Stimulated activated CD8-positive, alpha-beta memory T cell treated with anti-CD3 and anti-CD28 coated beads, Interleukin-12 subunit alpha, Interleukin-12 subunit beta, amount 100 ng/mL, for 1 hour (primary cell): ENCODE measurements around the gene PARVB.
"Not testable (repeated sequence)": the region's sequence is repeated elsewhere in the genome, so short reads cannot be mapped to it uniquely, and the experiment has no call there.

ENCODE experiments used
- DNase-seq: peaks from one replicate; pipeline ENCODE4 v3.0.0-alpha.2; 2020; ENCODE audit warnings: low read depth

The PARVB gene

DNA sequence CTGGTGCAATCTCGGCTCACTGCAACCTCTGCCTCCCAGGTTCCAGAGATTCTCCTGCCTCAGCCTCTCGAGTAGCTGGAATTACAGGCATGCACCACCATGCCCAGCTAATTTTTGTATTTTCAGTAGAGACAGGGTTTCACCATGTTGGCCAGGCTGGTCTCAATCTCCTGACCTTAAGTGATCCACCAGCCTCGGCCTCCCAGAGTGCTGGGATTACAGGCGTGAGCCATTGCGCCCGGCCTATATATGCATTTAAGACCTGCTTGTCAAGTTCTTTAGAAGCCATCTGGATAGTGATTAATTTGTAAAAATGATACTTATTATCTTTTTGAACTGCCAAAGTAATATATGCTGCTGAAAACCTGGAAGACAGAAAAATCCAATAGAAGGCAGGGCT, 86.6 kb downstream of the PARVB start:
- DNase-seq = not testable (repeated sequence)

DNA sequence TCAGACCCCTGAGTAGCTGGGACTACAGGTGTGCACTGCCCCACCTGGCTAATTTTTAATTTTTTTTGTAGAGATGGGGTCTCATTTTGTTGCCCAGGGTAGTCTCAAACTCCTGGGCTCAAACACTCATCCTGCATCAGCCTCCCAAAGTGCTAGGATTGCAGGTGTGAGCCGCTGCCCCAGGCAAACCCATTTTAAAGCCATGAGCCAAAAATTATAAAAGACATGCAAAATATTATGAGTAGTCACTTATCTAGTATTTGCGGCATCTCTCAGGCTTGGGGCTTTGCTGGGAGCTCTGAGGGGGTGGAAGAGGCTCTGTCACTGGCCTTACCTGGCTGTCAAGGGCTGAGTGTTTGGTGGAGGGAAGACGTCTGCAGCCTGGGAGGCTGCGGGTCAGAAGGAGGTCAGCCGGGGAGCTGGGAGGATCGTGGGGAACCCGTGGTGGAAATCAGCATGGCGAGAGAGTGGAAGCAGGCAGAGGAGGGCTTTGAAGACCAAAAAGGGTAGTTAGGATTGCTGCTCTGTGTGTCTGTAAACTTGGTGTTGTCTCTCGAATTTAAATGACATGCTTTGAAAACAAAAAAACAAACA, 87.6 kb downstream of the PARVB start:
- DNase-seq = no peak

DNA sequence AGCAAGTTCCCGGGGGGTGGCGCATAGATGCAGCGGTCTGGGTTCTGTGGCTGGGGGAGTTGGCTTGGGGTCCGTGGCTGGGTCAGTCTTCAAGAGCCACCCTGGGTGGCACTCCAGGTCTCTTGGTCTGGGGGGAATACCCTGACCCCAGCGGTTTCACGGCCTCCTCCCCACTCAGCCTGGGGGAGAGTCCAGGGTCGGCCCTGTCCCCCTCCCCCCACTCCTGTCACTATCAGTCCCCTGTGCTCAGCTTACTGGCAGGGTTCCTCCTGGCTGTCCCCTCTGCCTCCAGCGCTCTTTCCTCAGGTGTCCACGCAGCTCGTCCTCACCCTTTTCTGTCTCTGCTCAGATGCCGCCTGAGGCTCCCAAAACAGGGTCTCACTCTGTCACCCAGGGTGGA, 88.1 kb downstream of the PARVB start:
- DNase-seq = no peak

DNA sequence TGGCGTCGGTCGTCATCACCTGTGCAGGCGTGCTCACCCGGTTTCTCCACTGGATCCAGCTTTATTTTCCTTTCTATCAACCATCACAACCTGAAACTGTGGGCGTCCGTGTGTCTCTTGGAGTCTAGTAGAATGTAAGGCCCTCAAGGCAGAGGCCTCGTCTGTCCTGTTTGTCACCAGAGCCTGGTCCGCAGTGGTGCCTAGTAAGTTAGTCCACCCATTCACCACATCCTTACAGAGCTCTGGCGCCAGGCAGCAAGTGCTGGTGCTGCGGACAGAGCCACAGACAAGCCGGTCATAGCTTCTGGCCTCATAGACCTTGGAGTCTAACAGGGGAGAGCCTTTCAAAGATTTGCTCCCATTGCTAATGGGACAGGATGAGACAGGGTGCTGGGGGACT, 92.2 kb downstream of the PARVB start:
- DNase-seq = no peak

DNA sequence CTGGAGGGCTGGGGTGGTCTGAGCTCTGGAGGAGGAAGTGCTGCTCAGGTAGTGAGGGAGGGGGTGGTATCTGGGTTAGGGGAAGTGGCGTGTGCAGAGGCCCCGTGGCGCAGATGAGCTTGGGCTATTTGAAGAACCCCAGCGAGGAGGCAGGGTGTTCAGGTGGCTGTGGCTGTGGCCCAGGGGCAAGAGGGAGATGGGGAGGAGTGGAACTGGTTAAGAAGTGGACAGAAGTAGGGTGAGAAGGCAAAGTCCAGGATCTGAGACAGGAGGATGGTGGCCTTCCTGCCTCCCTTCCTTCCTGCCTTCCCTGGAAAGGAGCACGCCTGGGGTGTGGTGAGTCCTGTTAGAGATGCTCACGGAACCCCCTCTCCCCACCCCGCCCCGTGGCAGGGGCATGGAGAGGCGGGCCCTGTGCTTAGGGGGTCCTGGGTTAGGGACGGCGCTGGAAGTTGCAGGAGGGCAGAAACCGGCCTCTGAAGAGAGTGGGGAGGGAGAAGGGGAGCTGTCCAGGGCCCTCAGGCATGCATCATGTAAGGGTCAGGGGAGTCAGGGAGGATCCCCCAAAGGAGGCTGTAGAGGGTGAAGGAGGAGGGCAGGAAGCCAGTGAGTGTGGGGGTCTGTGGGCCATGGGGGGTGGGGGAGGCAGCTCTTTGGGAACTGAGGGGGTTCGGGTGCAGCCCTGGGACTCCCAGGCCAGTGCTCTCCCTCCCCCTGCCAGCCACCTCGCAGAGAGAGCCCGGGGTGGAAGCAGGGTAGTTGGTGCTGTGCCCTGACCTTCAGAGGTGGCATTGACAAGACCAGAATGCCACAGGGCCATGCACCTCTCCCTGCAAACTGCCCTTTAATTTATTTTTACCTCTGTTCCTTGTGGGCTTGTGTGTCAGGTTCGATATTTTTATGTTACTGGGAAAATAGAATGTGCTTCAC, 92.9 kb downstream of the PARVB start:
- DNase-seq = no peak

DNA sequence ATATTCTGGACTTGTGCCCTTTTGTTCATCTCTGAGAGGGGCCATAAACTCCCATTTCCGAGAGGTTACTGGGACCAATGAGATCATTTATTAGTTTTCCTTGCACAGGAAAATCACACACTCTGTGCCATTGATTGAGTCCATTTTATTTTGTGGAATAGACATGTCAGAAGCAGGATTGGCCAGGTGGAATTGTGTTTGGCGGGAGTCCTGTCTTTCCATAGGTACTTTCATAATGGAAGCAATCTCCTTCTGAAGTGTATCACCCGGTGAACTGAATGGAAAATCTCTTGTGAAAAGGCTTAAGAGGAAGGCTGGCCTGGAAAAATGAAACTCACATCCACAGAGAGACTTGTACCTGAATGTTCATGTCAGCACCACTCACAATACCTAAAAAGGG, 93.6 kb downstream of the PARVB start:
- no peak for DNase-seq

DNA sequence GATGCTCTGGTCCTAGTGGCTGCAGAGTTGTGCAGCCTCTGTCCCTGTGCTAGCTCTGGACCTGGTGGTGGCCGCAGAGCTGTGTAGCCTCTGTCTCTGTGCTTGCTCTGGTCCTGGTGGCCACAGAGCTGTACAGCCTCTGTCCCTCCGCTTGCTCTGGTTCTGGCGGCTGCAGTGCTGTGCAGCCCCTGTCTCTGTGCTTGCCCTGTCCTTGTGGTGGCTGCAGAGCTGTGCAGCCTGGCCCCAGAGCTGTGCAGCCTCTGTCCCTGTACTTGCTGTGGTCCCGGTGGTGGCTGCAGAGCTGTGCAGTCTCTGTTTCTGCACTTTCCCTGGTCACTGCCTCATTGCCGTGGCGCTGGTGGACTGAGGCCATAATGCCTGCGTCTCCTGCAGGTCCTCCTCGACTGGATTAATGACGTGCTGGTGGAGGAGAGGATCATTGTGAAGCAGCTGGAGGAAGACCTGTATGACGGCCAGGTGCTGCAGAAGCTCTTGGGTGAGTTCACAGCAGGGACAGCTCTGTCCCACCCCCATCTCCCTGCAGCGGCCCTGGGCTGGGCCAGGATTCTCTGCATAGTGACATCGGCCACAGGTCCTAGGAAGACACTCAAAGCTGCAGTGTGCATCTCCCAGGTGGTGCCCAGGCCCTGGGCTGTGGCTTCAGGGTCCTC, 94.7 kb downstream of the PARVB start:
- no peak for DNase-seq

DNA sequence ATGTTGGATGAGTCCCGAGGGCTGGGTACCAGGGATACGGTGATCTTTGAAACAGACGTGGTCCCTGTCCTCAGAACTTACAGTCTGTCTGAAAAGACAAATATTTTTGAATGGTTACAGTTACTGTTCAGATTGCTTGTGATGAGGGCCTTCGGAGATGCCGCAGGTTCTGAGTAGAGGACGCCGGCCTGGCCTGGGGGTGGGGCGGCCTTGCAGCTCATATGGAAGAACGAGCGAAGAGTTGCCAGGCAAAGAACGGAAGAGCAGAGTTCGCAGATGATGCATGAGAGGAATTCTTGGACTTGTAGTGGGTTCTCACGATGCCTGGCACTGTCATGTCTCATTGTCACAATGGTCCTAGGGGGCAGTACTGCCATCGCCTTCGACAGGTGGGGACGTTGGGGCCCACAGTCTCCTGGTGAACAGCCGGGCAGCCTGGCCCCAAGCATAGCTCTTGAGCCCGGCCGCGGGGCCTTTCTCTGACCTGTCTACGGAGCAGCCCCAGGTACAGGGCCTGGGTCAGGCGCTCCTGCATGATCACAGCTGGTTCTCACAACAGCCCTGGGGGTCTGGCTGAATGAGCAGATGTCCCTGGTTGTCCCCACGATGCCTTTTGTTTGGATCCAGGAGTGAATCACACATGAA, 95.7 kb downstream of the PARVB start:
- DNase-seq = no peak

DNA sequence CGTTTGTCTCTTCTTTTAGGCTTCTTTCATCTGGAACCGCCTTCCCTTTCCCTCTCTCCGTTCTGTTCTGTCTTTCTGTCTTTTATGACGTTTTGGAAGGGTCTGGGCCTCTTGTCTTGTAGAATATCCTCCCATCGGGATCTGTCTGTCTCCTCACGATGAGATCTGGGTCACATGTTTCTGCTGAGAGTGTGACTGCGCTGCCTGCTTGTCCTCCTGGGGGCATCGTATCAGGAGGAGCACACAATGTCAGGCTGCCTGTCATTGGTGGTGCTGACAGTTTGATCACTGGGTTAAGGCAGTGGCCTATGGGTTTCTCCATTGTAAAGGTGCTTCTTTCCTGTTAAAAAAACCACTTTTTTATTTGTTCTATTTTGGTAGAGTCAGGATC, 96.2 kb downstream of the PARVB start:
- no peak for DNase-seq

DNA sequence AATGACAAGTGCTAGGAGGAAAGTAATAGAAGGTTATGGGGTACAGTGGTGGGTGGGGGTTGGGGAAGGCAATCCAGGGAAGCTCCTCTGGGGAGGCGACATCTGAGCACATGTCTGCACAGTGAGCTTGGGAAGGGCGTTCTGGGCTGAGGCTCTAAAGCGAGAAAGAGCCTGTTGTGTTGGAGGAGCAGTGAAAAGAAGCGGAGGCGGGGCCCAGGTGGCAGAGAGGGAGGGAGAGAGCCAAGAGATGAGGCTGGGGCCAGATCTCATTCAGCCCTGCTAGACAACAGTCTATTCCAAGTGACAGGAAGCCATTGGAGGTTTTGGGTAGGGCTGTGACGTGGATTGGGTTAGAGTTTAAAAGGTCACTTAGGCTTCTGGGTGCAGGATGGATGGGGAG, 101.3 kb downstream of the PARVB start:
- DNase-seq = no peak

DNA sequence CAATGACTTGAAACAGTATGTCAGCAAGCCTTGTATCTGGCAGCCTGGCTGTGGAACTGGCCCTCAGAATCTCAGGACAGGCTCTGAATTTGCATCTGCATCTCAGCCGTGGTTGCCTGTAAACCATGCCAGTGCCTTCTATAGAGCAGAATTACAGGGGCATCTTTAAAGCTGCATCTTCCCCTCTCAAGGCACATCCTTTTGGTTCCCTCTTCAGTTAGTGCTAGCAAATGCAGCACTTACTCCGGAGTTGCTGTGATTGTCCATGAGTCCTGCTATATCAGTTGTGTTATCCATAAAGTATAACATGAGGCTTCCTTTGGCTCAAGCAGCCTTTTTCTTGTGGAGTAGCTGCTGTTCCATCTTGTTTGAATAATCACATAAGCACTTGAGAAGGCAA, 102.7 kb downstream of the PARVB start:
- DNase-seq = no peak

DNA sequence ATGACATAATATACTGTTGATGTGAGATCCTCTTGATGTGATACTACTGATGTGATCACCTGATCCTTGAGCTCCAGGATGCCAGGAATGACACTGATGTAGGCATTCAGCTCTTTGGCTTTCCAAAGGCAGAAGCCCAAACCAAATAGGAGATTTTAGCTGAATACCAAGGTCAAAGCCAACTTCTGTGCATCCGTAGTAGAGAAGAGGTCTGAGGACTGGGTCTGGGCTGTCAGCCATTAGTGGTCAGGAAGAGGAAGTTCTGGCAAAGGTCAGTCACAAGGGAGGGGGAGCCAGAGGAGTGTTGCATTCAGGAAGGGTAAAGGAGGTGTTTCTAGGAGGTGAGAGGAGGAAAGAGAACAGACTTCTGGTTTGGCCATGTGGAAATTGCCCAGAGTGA, 103.3 kb downstream of the PARVB start:
- no peak for DNase-seq

DNA sequence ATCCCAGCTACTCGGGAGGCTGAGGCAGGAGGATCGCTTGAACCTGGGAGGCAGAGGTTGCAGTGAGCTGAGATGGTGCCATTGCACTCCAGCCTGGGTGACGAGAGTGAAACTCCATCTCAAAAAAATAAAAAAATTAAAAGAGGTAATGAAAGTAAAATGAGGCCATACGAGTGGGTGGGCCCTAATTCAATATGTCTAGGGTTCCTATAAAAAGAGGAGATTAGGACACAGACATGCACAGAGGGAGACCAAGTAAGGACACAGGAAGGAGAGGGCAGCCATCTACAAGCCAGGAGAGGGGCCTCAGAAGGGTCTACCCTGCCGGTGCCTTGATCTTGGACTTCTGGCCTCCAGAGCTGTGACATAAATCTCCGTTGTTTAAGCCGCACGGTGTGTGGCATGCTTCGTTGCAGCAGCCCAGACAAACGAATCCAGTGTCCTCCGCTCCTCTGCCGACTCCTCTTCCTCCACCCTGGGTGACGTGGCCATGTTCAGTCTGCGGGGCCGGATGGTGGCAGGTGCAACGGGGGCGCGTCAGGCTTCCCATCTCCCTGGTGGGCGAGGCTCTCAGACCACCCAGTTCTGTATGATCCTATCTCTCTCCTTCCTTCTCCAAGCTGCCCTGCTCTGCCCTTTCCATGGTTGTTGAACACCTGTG, 105.0 kb downstream of the PARVB start:
- no peak for DNase-seq

DNA sequence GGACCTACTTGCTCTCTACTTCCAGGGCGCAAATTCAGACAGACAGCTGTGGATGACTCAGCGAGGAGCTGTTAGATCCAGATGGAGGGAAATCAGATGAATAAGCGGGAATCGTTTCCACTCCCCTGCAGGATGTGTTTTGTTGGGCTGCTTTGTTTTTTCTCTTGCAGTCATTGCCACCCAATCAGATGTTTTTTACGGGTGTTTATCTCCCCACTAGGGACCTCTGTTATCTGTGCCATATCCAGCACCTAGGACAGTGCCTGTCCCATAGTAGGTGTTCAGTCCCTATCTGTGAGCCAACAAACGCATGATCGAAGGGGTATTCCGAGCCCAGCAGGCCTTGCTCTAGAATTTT, 105.5 kb downstream of the PARVB start:
- no peak for DNase-seq

DNA sequence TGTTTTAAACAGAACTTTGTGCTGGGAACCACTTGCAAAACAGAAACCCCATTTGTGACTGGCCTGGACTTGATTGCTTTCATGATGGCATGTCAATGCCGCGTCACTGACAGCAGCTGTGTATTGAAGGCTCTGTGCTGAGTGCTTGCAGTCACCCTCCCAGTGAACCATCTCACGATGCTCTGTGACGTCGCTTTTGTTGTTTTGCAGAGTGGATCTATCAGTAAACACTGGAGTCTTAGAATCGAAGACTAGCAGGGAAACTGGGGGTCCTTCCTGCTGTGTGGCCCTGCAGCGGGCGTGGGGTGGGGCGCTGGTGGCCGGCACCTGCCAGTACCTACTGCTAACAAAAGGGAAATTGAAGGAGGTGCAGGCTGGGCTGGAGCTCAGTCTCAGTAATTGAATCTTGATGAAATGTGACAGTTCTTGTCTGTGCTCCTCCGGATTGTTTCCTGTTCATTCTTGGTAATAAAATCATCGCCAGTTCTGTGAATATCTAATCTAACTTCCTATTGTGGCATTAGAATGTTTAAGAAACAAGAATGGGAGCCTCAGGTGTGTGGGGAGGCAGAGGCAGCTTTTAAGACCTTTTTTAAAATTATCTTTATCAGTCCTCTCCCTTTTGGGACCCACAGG, 106.1 kb downstream of the PARVB start:
- no peak for DNase-seq

DNA sequence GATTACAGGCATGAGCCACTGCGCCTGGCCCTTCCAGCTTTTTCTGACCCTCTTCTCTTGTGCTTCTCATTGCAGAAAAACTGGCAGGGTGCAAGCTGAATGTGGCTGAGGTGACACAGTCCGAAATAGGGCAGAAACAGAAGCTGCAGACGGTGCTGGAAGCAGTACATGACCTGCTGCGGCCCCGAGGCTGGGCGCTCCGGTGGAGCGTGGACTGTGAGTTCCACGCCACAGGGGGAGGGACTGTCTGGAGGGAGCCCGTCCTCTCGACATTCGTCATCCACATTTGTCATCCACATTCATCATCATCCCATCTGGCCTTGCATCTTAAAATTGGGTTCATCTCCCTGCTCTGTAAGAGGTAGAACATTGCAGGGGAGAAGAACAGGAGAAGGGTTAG, 107.3 kb downstream of the PARVB start:
- no peak for DNase-seq

DNA sequence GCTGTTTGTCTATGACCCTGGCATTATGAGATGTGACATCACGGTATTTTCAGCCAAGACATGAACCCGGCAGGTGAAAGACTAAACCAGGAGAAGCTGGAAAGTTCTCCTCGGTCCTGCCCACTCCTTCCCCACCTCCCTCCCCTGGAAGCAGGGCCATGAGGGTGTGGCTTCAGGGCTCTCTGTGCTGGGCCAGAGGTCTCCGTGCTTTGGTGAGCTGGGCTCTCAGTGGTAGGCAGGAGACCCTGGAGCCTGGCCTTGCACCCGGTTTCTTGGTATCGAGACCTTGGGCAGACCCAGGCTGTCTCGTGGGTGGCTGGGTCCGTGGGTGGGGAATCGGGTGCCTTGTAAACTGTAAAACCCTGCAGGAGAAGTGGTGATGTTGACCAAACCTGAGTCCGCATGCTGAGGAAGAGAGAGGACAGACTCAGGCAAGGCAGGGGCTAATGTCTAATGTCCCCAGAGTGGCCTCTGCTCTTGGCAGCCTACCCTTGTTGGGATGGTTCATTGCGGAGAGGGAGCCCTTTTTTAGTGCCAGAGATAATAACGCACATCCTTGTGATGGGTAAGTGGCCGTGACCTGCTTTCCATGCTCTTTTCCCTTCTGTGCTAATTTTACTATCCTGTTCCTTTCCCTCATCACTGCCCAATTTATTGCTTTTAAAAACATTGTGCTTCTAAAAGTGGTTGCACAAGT, 108.0 kb downstream of the PARVB start:
- DNase-seq = no peak

DNA sequence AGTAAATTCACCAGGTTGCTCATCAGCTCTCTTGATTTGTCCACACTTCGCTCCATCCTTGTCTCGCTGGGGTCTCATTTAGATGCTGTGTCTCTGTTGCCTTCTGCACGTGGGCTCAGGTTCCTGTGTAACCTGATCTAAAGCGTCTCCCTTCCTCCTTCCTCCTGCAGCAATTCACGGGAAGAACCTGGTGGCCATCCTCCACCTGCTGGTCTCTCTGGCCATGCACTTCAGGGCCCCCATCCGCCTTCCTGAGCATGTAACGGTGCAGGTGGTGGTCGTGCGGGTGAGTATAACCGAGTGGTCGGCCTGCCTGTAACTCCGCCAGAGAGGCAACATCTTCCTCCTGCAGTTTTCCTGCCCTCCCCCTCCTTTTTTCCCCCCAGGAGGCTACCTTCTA, 108.6 kb downstream of the PARVB start:
- no peak for DNase-seq

DNA sequence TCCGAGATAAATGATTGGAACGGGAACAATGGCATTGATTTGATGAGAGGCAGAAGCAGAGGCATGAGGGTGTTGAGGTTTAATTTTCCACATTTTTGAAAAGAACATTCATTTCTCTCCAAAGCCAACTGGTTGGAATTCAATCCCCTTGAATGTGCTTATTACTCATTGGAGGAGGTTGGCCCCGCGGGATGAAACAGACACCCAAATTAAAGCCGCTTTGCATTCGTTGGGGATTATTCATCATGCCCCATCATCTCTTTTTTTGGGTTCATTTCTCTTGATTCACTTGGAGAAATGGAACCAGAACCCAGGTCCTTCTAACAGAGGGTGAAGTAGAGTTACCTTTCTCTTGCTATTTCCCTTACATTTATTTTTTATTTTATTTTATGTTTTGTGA, 109.1 kb downstream of the PARVB start:
- no peak for DNase-seq

DNA sequence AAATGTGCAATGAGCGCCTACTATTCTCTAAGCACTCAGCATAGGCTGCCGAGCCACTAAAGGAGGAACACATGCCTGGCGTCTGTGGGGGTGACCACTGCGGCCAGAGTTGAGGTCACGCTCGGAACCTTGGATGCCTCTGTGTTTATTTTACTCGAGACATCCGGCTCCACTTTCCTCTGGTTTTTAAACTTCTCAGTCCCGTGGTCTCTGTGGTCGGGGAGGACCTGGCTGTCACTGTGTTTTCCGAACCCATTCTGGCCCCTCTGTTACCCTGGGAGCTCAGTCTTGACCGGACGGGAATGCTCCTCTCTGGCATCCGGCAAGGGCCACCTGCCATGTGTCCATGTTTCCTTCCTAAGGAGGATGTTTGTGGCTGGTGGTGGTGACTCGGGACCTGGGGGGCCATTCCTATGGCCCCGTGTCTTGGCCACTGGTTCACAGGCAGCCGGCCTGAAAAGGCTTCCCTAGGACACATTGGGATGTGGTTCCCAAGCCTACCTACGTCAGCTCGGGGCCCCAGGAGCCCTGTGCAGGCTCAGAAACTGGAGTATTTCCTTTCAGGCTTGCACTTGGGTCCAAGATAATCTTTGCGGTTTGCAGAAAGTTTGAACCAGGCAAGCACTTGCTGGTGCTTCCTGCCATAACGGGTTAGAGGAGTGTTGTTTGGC, 109.9 kb downstream of the PARVB start:
- DNase-seq = no peak

DNA sequence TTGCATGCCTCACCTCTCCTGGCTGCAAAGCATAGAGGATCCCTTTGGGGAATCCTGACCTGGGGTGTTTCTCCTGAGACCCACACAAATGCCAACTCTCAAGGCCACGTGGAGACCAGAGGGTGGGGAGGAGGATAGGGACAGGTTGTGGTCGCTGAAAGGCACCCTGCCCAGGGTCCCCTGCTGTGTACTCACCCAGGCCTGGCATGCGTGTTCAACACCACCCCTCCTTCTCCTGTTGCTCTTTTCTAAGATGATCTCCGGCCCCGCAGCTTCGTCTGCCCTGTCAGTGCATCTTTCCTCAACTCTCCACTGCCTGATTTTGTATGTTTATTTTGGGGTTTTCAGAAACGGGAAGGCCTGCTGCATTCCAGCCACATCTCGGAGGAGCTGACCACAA, 112.0 kb downstream of the PARVB start:
- DNase-seq = no peak
